ENCODE results near the gene GATA6.

- no peak for TF ChIP-seq TAF1 (IDR thresholded peaks at IDR 0.05; ENCODE audit: borderline replicate concordance, insufficient read depth, low read length)
- no peak for TF ChIP-seq SIN3A (IDR thresholded peaks at IDR 0.05; ENCODE audit: borderline replicate concordance, insufficient read depth, low read length)
- TF ChIP-seq REST (IDR thresholded peaks at IDR 0.05; ENCODE audit: insufficient read depth in 1 of 2, low read depth in 2 of 2, low read length in 2 of 2): no peak
- TF ChIP-seq POLR2AphosphoS5 (IDR thresholded peaks at IDR 0.05; ENCODE audit: low read depth, low read length): no peak
- TF ChIP-seq FOXP2 (optimal IDR thresholded peaks at IDR 0.05; ENCODE audit: borderline replicate concordance, extremely low read depth, extremely low read length, insufficient read depth): no peak
These were observed 948 bp upstream of the GATA6 start for GRCh38 chr18:22168360-22168921.
